Sigmoid colon (tissue), 7 donors: ENCODE data around the gene ACP4. TPM values are rescaled to one million over a fixed set of nuclear protein-coding genes. Genes with fewer than 3 reads are reported as not detected.

ENCODE experiments used
- DNase-seq: peaks from one replicate; pipeline ENCODE4 v3.0.0-alpha.2; 2019
- H3K27ac ChIP-seq, 4 donors: fragments of 200-600 bp; sonication (generic); one replicate each; pipeline ENCODE4 v1.5.1; 2016 to 2019; ENCODE audit warnings: mild to moderate bottlenecking in 1 of 4
- H3K27me3 ChIP-seq, 3 donors: fragments of 200-600 bp; sonication (generic); one replicate each; pipeline ENCODE4 v1.5.1; 2019; ENCODE audit warnings: mild to moderate bottlenecking in 1 of 3
- H3K36me3 ChIP-seq, 4 donors: fragments of 200-600 bp; sonication (generic); one replicate each; pipeline ENCODE4 v1.5.1; 2016 to 2019
- H3K4me1 ChIP-seq, 4 donors: fragments of 200-600 bp; sonication (generic); one replicate each; pipeline ENCODE4 v1.5.1; 2017 to 2019
- H3K4me3 ChIP-seq, 4 donors: fragments of 200-600 bp; sonication (generic); one replicate each; pipeline ENCODE4 v1.5.1; 2017 to 2019; ENCODE audit warnings: mild to moderate bottlenecking in 2 of 4, moderate library complexity in 1 of 4
- H3K9me3 ChIP-seq, 4 donors: fragments of 200-600 bp in 3 of 4; sonication (generic) in 3 of 4; one replicate each; pipeline versions ENCODE4 v1.5.1 to v1.6.1; 2013 to 2019
- CTCF ChIP-seq, 4 experiments: fragments of 450-650 bp in 3 of 4; fragments of 200-600 bp in 1 of 4; IDR thresholded peaks; one replicate each; pipeline ENCODE4 v1.5.1; 2016 to 2019; ENCODE audit warnings: antibody characterized with exemption in 4 of 4, mild to moderate bottlenecking in 3 of 4, moderate library complexity in 2 of 4
- EP300 ChIP-seq, 4 donors: sonication (generic); formaldehyde crosslinking; IDR thresholded peaks; one replicate each; pipeline ENCODE4 v1.6.1; 2017; ENCODE audit warnings: antibody characterized with exemption in 4 of 4
- POLR2A ChIP-seq, 2 donors: fragments of 450-650 bp; IDR thresholded peaks; one replicate each; pipeline ENCODE4 v1.6.1; 2016; ENCODE audit warnings: antibody characterized with exemption in 2 of 2, mild to moderate bottlenecking in 2 of 2, moderate library complexity in 2 of 2
- POLR2AphosphoS5 ChIP-seq, 4 donors: sonication (generic); formaldehyde crosslinking; IDR thresholded peaks; one replicate each; pipeline ENCODE4 v1.6.1; 2017; ENCODE audit warnings: antibody characterized with exemption in 4 of 4
- WGBS, 2 donors: extraction: QIAGEN DNeasy Blood & Tissue Kit; methylation state at CpG; one replicate each; pipeline ENCODE4 v1.1.7; 2013; 5-methylcytosine and 5-hydroxymethylcytosine counted together
- intact Hi-C: fragments of 100-400 bp; cut with DNase I; formaldehyde crosslinking; loops from one replicate; pipeline ENCODE4 v1.15.1; 2023
- polyA plus RNA-seq, 3 donors: library from polyadenylated mRNA; stranded (reverse); fragments of 200-250 nt; gene quantifications; one replicate each; pipeline ENCODE4 v1.2.3, GENCODE V29; 2013
- total RNA-seq, 4 donors: library from RNA; depleted of rRNA; stranded (reverse); fragments of >200 nt; gene quantifications; one replicate each; pipeline ENCODE4 v1.1.0, GENCODE V29; 2016
- donor health status: healthy with polysubstance abuse.
- donor health status: Bipolar disorder and iron deficiency.
- donor health status: healthy.

ACP4 gene
- total and polyA plus RNA-seq, 7 donors = not detected

GRCh38 chr19:50839712-50840655 lies 49.8 kb downstream of the ACP4 start:
- Histone ChIP-seq H3K4me3 (no peak overlapping the region), H3K36me3 (no peaks in the 10 kb centered on the region), H3K27me3 (peaks cover 0 to 14% (median 14%) of the 10 kb centered on the region in 3 donors), H3K27ac (no peak overlapping the region), H3K9me3 (peaks cover 0 to 2% (median 0%) of the 10 kb centered on the region in 4 donors), H3K4me1 (peaks cover 0 to 13% (median 10%) of the 10 kb centered on the region in 4 donors)
- DNase-seq = no peak
- WGBS, 2 donors = 82 to 89% methylated on average over 10 of the region's 10 CpGs
- TF ChIP-seq POLR2A (IDR thresholded peaks at IDR 0.05) (no peak), CTCF (IDR thresholded peaks at IDR 0.05) (no peak), EP300 (IDR thresholded peaks at IDR 0.05) (no peak), POLR2AphosphoS5 (IDR thresholded peaks at IDR 0.05) (no peak)
- intact Hi-C loops = no loop called here

GRCh38 chr19:50842130-50842529 lies 51.9 kb downstream of the ACP4 start:
- TF ChIP-seq POLR2A (IDR thresholded peaks at IDR 0.05) = no peak
- TF ChIP-seq POLR2AphosphoS5 (IDR thresholded peaks at IDR 0.05) = no peak
- no peak for TF ChIP-seq CTCF (IDR thresholded peaks at IDR 0.05)
- TF ChIP-seq EP300 (IDR thresholded peaks at IDR 0.05) = no peak
- no peak for DNase-seq
- intact Hi-C loops = no loop called here
- Histone ChIP-seq H3K4me1 (no peaks in the 10 kb centered on the region), H3K36me3 (no peaks in the 10 kb centered on the region), H3K4me3 (no peak overlapping the region), H3K27ac (no peak overlapping the region), H3K9me3 (peaks cover 0 to 2% (median 0%) of the 10 kb centered on the region in 4 donors), H3K27me3 (peaks cover 0 to 8% (median 7%) of the 10 kb centered on the region in 3 donors)
- 55 to 79% methylated on average over 6 of the region's 6 CpGs for WGBS, 2 donors

DNA sequence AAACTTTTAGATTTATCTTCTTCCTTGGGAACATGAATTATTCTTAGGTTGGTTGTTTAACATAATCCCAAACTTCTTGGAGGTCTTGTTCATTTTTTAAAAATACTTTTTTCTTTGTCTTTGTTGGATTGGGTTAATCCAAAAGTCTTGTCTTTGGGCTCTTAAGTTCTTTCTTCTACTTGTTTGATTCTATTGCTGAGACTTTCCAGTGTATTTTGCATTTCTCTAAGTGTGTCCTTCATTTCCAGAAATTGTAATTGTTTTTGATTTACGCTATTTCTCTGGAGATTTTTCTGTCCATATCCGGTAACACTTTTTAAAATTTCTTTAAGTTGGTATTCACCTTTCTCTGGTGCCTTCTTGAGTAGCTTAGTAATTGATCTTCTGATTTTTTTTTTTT lies 53.0 kb downstream of the ACP4 start:
- intact Hi-C loops = no loop called here
- no peaks in the 10 kb centered on the region for H3K4me1 ChIP-seq
- H3K27ac ChIP-seq = no peak overlapping the region
- no peaks in the 10 kb centered on the region for H3K36me3 ChIP-seq
- H3K27me3 ChIP-seq = peaks cover 0 to 7% (median 5%) of the 10 kb centered on the region in 3 donors
- no peak for DNase-seq
- H3K4me3 ChIP-seq = no peak overlapping the region
- H3K9me3 ChIP-seq = peaks cover 0 to 2% (median 0%) of the 10 kb centered on the region in 4 donors
- WGBS, 2 donors = 96 to 99% methylated on average over 2 of the region's 2 CpGs
- TF ChIP-seq POLR2A (IDR thresholded peaks at IDR 0.05) = no peak
- no peak for TF ChIP-seq EP300 (IDR thresholded peaks at IDR 0.05)
- no peak for TF ChIP-seq POLR2AphosphoS5 (IDR thresholded peaks at IDR 0.05)
- no peak for TF ChIP-seq CTCF (IDR thresholded peaks at IDR 0.05)

- DNase-seq = peak; percentile 37
- no peak overlapping the region for H3K27ac ChIP-seq
- no peaks in the 10 kb centered on the region for H3K36me3 ChIP-seq
- H3K4me1 ChIP-seq = no peaks in the 10 kb centered on the region
- intact Hi-C loops = no loop called here
- no peak overlapping the region for H3K4me3 ChIP-seq
- WGBS, 2 donors = 34 to 76% methylated on average over 7 of the region's 7 CpGs
- TF ChIP-seq CTCF (IDR thresholded peaks at IDR 0.05) (no peak), POLR2AphosphoS5 (IDR thresholded peaks at IDR 0.05) (no peak), POLR2A (IDR thresholded peaks at IDR 0.05) (no peak), EP300 (IDR thresholded peaks at IDR 0.05) (no peak)
- H3K9me3 ChIP-seq = peaks cover 0 to 2% (median 0%) of the 10 kb centered on the region in 4 donors
- H3K27me3 ChIP-seq = peaks cover 0 to 10% (median 0%) of the 10 kb centered on the region in 3 donors
Measured at GRCh38 chr19:50843701-50844221, 53.5 kb downstream of the ACP4 start.
